K562 (cell line): ENCODE measurements around the gene CENPP. TPM values are rescaled to one million over a fixed set of nuclear protein-coding genes. Genes with fewer than 3 reads are reported as not detected.

ENCODE experiments used
- ATAC-seq: fragments of 200-7000 bp; cut with Tn5 transposase; 3 replicates; pipeline ENCODE4 v1.9.1; 2020; ENCODE audit warnings: moderate library complexity
- BruUV-seq: library from RNA; stranded (reverse); fragments of 400-500 nt; replicated peaks from 2 replicates; lab custom pipeline; 2021; lab: Mats Ljungman, UMichigan
- CTCF ChIA-PET: fragments of 300-600 bp; formaldehyde crosslinking; extraction: SDS; loops from one replicate; lab custom pipeline; 2021; ENCODE audit warnings: low intra/inter-chr PET ratio; lab: Yijun Ruan, JAX
- POLR2A ChIA-PET: fragments of 300-600, 350-650 bp; sonication (Branson Sonifier 250); formaldehyde crosslinking; extraction: SDS; loops from one replicate; lab custom pipeline; 2021; ENCODE audit warnings: antibody characterized with exemption, inconsistent platforms; lab: Yijun Ruan, JAX
- DNase-seq, 4 experiments: peaks; one replicate each; pipeline versions ENCODE4 v3.0.0 to v3.0.0-alpha.2; 2011 to 2018; ENCODE audit warnings: low spot score in 3 of 4, mixed read lengths in 3 of 4; ENCODE audit errors: extremely low read depth in 1 of 4
- FAIRE-seq: peaks from 2 replicates; lab custom pipeline; 2011; peaks lifted over from hg19 to GRCh38; lab: Jason Lieb, UNC
- H2AFZ ChIP-seq: 2 replicates; pipeline ENCODE4 v1.6.0; 2011; ENCODE audit warnings: low read depth, low read length, control low read depth, inconsistent platforms
- H3K27ac ChIP-seq: fragments of 200-600 bp; 3 replicates; pipeline ENCODE4 v1.8.0; 2011; ENCODE audit warnings: low read depth, mild to moderate bottlenecking, control low read depth, inconsistent platforms, low read length, moderate library complexity, mixed read lengths; ENCODE audit errors: extremely low read depth
- H3K27me3 ChIP-seq, 2 experiments: fragments of 300-600 bp in 1 of 2; 2 replicates in 1 of 2; 3 replicates in 1 of 2; pipeline versions ENCODE4 v1.6.0 to v1.8.0; 2011; ENCODE audit warnings: inconsistent platforms in 2 of 2, low read length in 2 of 2, mild to moderate bottlenecking in 1 of 2, mixed read lengths in 1 of 2, moderate library complexity in 1 of 2; ENCODE audit not compliant: control insufficient read depth in 2 of 2, insufficient read depth in 2 of 2
- H3K36me3 ChIP-seq: fragments of 300-600 bp; 3 replicates; pipeline ENCODE4 v1.8.0; 2011; ENCODE audit warnings: mild to moderate bottlenecking, low read length, inconsistent platforms; ENCODE audit not compliant: control insufficient read depth, insufficient read depth
- H3K4me1 ChIP-seq, 2 experiments: fragments of 200-600 bp in 1 of 2; replicated peaks in 1 of 2; 2 replicates in 1 of 2; 3 replicates in 1 of 2; pipeline versions ENCODE4 v1.5.1 to v1.8.0; 2011; ENCODE audit warnings: inconsistent platforms in 2 of 2, low read length in 2 of 2, mild to moderate bottlenecking in 1 of 2, mixed read lengths in 1 of 2, moderate library complexity in 1 of 2; ENCODE audit not compliant: control insufficient read depth in 2 of 2, insufficient read depth in 2 of 2
- H3K4me2 ChIP-seq: 2 replicates; pipeline ENCODE4 v1.6.1; 2011; ENCODE audit warnings: low read length, control low read depth, inconsistent platforms, mixed read lengths; ENCODE audit not compliant: insufficient read depth
- H3K4me3 ChIP-seq: fragments of 200-600 bp; sonication (generic), shearing (Covaris generic); 2 replicates; pipeline ENCODE4 v1.5.1; 2016; ENCODE audit warnings: control low read depth, inconsistent platforms
- H3K79me2 ChIP-seq: fragments of 200-600 bp; 3 replicates; pipeline ENCODE4 v1.8.0; 2011; ENCODE audit warnings: low read length, inconsistent platforms; ENCODE audit not compliant: control insufficient read depth, insufficient read depth
- H3K9ac ChIP-seq, 2 experiments: 2 replicates each; pipeline versions ENCODE4 v1.6.0 to v1.6.1; 2011; ENCODE audit warnings: low read depth in 2 of 2, low read length in 2 of 2, control low read depth in 1 of 2, inconsistent platforms in 1 of 2, mild to moderate bottlenecking in 1 of 2, mixed read lengths in 1 of 2; ENCODE audit not compliant: insufficient read depth in 1 of 2
- H3K9me1 ChIP-seq: one replicate; pipeline ENCODE4 v1.6.0; 2011; ENCODE audit warnings: inconsistent platforms, mild to moderate bottlenecking, low read length, moderate library complexity; ENCODE audit not compliant: control insufficient read depth, insufficient read depth
- H3K9me3 ChIP-seq: replicated peaks from 2 replicates; pipeline ENCODE4 v1.5.1; 2011; ENCODE audit warnings: low read depth, low read length, inconsistent platforms; ENCODE audit not compliant: control insufficient read depth, insufficient read depth
- H4K20me1 ChIP-seq: replicated peaks from 2 replicates; pipeline ENCODE4 v1.6.1; 2011; ENCODE audit warnings: low read length, inconsistent platforms, mixed read lengths; ENCODE audit not compliant: control insufficient read depth, insufficient read depth
- WGBS: fragments of 100-300 bp; shearing (Covaris generic); methylation state at CpG from one replicate; pipeline ENCODE4 v1.1.6; 2016; ENCODE audit warnings: low coverage, mixed read lengths; ENCODE audit not compliant: insufficient coverage; ENCODE audit errors: missing lambda C conversion rate; 5-methylcytosine and 5-hydroxymethylcytosine counted together
- in situ Hi-C: fragments of 300-500 bp; cut with MboI; formaldehyde crosslinking; loops from 4 replicates; pipeline ENCODE4 v1.15.0; 2018; ENCODE audit warnings: inconsistent platforms, mixed read lengths
- intact Hi-C: fragments of 100-400 bp; cut with micrococcal nuclease; formaldehyde crosslinking; loops from 2 replicates; pipeline ENCODE4 v1.14.2; 2022
- polyA plus RNA-seq, 8 experiments: library from polyadenylated mRNA; depleted of rRNA in 4 of 8; stranded (reverse) in 5 of 8; unstranded in 3 of 8; fragments of >200 nt; fragmentation: Nextera tagmentation in 2 of 8; fragmentation: Illumina TruSeq in 1 of 8; extraction: Ambion mirVana in 2 of 8; extraction: Trizol in 1 of 8; gene quantifications; 2 replicates each; pipeline versions ENCODE4 v1.2.1 to v1.2.3, GENCODE V29; 2011 to 2014; ENCODE audit warnings: inconsistent platforms in 1 of 8, missing spikeins in 1 of 8
- total RNA-seq, 7 experiments: library from RNA; depleted of rRNA in 6 of 7; stranded (reverse); fragments of >200 nt in 6 of 7; fragmentation: Illumina TruSeq in 2 of 7; extraction: Trizol in 2 of 7; gene quantifications; 2 replicates each; pipeline versions ENCODE4 v1.2.1 to v1.2.3, GENCODE V29; 2011 to 2021; ENCODE audit warnings: low replicate concordance in 1 of 7
- TF ChIP-seq, protein P1 (sequence below): fragments of 450-650 bp; formaldehyde crosslinking; IDR thresholded peaks from 2 replicates; pipeline ENCODE4 v1.4.0; 2020; ENCODE audit warnings: mild to moderate bottlenecking, moderate library complexity
- TF ChIP-seq, protein P2 (sequence below): sonication (generic); IDR thresholded peaks from 2 replicates; pipeline ENCODE4 v1.6.1; 2016

Gene CENPP
- total and polyA plus RNA-seq, 9 of the 15 experiments (the other 6 are each of a cell fraction or from before 2014, with no cell fraction given) = 8.0 to 28.5 (median 17.9) TPM

GRCh38 chr9:92611621-92612285 lies 286.0 kb downstream of the CENPP start:
- no peaks in the 10 kb centered on the region for H4K20me1 ChIP-seq
- BruUV-seq = no TSS peak
- peaks cover 0 to 14% of the 10 kb centered on the region in 2 experiments; a peak in 1 of 5 replicates for H3K4me1 ChIP-seq
- no peak overlapping the region for H3K9ac ChIP-seq
- 88% methylated on average over 7 of the region's 10 CpGs for WGBS
- no peak for ATAC-seq
- no peak overlapping the region for H3K4me3 ChIP-seq
- peaks cover 55% of the 10 kb centered on the region for H3K36me3 ChIP-seq
- no peaks in the 10 kb centered on the region for H3K79me2 ChIP-seq
- in situ Hi-C loops (no loop called here), intact Hi-C loops (no loop called here)
- H3K27me3 ChIP-seq = no peaks in the 10 kb centered on the region
- no peak overlapping the region for H2AFZ ChIP-seq
- DNase-seq = no peak
- H3K4me2 ChIP-seq = no peak overlapping the region
- H3K27ac ChIP-seq = no peak overlapping the region
- no peaks in the 10 kb centered on the region for H3K9me3 ChIP-seq
- no peaks in the 10 kb centered on the region for H3K9me1 ChIP-seq
- POLR2A ChIA-PET = no interaction called here
- peak; percentile 6 for FAIRE-seq
- CTCF ChIA-PET = no interaction called here
- TF ChIP-seq, protein P1, sequence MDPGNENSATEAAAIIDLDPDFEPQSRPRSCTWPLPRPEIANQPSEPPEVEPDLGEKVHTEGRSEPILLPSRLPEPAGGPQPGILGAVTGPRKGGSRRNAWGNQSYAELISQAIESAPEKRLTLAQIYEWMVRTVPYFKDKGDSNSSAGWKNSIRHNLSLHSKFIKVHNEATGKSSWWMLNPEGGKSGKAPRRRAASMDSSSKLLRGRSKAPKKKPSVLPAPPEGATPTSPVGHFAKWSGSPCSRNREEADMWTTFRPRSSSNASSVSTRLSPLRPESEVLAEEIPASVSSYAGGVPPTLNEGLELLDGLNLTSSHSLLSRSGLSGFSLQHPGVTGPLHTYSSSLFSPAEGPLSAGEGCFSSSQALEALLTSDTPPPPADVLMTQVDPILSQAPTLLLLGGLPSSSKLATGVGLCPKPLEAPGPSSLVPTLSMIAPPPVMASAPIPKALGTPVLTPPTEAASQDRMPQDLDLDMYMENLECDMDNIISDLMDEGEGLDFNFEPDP (CRISPR knock-in tag) = no peak
- TF ChIP-seq, protein P2, sequence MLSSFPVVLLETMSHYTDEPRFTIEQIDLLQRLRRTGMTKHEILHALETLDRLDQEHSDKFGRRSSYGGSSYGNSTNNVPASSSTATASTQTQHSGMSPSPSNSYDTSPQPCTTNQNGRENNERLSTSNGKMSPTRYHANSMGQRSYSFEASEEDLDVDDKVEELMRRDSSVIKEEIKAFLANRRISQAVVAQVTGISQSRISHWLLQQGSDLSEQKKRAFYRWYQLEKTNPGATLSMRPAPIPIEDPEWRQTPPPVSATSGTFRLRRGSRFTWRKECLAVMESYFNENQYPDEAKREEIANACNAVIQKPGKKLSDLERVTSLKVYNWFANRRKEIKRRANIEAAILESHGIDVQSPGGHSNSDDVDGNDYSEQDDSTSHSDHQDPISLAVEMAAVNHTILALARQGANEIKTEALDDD = no peak
